SH-SY5Y (cell line): Measurements from ENCODE around the gene NRG3.

ENCODE experiments used
- GATA2 ChIP-seq: IDR thresholded peaks from 2 replicates; pipeline ENCODE4 v1.6.1; 2011; ENCODE audit warnings: mild to moderate bottlenecking, low read depth, low read length
- GATA3 ChIP-seq: IDR thresholded peaks from 2 replicates; pipeline ENCODE4 v1.6.1; 2011; ENCODE audit warnings: low read depth, mild to moderate bottlenecking, low read length, moderate library complexity

GRCh38 chr10:83007510-83007909, 1132.5 kb downstream of the NRG3 start:
- TF ChIP-seq GATA3 (no peak), GATA2 (no peak)
